Measurements from ENCODE around the gene CEP72.

Gene CEP72

DNA sequence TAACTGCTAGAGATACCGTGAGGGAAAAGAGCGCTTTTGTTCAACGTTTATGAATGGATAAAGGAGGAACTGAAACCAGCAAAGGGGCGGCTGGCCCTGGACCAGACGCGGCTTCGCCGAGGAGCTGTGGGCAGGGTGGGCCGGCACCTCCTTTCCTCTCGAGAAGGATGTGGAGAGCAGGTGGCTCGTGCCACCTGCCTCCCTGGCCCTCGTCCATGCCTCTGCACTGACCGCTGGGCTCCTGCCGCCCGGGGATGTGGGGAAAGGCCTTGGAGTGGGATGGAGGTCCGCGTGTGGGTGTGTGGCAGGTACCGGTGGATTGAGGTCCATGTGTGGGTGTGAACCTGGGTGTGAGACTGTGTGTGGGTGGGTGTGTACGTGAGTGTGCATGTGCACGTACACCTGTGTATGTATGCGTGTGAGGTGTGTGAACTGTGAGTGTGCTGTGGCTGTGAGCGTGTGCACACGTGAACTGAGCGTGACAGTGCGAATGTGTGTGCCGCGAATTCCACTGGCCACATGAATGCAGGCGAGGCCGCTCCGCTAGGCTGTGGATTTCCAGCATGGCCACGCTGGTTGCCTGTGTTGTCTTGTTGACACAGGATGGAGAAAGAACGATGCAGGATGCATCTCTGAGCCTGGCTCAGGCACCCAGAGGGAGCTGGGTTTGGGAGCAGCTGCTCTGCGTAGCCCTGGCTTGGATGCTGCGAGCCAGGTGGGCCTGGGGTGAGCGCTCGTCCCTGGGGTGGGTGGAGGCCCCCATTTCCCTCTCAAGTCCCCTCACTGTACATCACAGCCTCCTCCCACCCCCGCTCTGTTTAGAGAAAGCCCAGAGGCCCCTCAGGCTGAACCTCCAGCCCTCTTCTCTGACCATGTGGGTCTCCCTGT lies 4.4 kb upstream of the CEP72 start:
- TF ChIP-seq, protein P1, sequence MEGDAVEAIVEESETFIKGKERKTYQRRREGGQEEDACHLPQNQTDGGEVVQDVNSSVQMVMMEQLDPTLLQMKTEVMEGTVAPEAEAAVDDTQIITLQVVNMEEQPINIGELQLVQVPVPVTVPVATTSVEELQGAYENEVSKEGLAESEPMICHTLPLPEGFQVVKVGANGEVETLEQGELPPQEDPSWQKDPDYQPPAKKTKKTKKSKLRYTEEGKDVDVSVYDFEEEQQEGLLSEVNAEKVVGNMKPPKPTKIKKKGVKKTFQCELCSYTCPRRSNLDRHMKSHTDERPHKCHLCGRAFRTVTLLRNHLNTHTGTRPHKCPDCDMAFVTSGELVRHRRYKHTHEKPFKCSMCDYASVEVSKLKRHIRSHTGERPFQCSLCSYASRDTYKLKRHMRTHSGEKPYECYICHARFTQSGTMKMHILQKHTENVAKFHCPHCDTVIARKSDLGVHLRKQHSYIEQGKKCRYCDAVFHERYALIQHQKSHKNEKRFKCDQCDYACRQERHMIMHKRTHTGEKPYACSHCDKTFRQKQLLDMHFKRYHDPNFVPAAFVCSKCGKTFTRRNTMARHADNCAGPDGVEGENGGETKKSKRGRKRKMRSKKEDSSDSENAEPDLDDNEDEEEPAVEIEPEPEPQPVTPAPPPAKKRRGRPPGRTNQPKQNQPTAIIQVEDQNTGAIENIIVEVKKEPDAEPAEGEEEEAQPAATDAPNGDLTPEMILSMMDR (IDR thresholded peaks at IDR 0.05): no peak
- Mint-ChIP-seq H3K4me1 (peaks cover 15% of the 10 kb centered on the region), H3K4me3 (no peak overlapping the region), H3K27me3 (ENCODE audit: low read depth, poor library complexity) (peaks cover 24% of the 10 kb centered on the region), H3K27ac (no peak overlapping the region), H3K9me3 (peaks cover 3% of the 10 kb centered on the region), H3K36me3 (ENCODE audit: low read depth) (peaks cover 2% of the 10 kb centered on the region)
- no peak for DNase-seq

GRCh38 chr5:608429-609370 lies 3.4 kb upstream of the CEP72 start:
- Mint-ChIP-seq H3K27ac (no peak overlapping the region), H3K4me1 (peaks cover 21% of the 10 kb centered on the region)

DNA sequence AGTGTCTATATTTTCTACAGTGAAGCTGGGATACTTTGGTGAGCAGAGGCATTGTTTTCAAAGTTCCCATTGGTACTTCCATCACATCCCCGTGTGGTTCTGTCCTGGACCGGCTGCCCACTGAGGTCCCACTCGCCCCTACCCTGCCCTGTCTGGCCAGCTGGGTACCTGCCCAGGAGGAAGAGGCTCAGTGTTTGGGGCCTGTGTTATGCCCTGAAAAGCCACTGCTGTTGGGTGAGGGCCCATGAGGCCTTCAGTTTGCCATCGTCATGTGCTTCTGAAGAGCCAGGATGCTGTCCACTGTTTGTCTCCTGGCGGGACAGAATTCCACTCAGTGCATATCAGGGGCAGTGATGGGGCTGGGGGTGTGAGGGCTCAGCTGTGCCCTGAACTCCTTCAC lies 2.6 kb upstream of the CEP72 start:
- H3K27ac Mint-ChIP-seq: no peak overlapping the region
- peaks cover 16% of the 10 kb centered on the region for H3K27me3 Mint-ChIP-seq (ENCODE audit: low read depth, poor library complexity)
- H3K36me3 Mint-ChIP-seq (ENCODE audit: low read depth): peaks cover 13% of the 10 kb centered on the region
- H3K4me1 Mint-ChIP-seq: peaks cover 29% of the 10 kb centered on the region
- no peak for DNase-seq
- H3K4me3 Mint-ChIP-seq: no peak overlapping the region
- TF ChIP-seq, protein P1 (IDR thresholded peaks at IDR 0.05): no peak
- peaks cover 14% of the 10 kb centered on the region for H3K9me3 Mint-ChIP-seq

More at GRCh38 chr5:608429-609370, 3.4 kb upstream of the CEP72 start:
- TF ChIP-seq, protein P1 (IDR thresholded peaks at IDR 0.05): no peak
- DNase-seq: no peak
- H3K9me3 Mint-ChIP-seq: peaks cover 6% of the 10 kb centered on the region
- peaks cover 21% of the 10 kb centered on the region for H3K27me3 Mint-ChIP-seq (ENCODE audit: low read depth, poor library complexity)
- no peak overlapping the region for H3K4me3 Mint-ChIP-seq
- peaks cover 6% of the 10 kb centered on the region for H3K36me3 Mint-ChIP-seq (ENCODE audit: low read depth)

DNA sequence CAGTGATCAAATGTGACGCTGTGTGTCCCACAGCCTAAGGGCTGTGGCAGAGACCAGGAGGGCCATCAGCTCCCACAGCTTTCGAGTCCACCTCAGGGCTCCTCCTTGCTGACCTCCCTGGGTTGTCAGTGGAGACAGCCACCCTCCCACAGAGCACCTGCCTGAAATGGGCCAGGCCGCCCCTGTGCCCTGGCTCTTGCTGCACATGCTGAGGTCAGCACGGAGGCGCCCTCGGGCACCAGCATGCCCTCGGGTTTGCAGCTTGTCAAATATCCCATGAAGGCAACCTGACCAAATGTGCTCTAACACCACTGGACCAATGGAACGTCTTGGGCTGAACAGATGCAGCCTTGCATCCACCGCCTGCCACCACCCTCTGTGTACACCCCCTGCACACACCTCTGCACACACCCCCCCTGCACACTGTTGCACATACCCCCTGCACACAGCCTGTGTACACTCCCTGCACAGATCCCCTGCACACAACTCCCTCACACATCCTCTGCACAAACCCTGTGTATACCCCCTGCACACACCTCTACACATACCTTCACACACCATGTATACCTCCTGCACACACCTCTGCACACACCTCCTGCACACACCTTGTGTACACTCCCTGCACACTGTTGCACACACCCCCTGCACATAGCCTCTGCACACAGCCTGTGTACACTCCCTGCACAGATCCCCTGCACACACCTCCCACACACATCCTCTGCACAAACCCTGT lies 2.0 kb upstream of the CEP72 start:
- DNase-seq: no peak
- TF ChIP-seq, protein P1 (IDR thresholded peaks at IDR 0.05): no peak
- peaks cover 21% of the 10 kb centered on the region for H3K9me3 Mint-ChIP-seq
- peaks cover 20% of the 10 kb centered on the region for H3K36me3 Mint-ChIP-seq (ENCODE audit: low read depth)
- peak overlapping the region; percentile 82 for H3K4me3 Mint-ChIP-seq
- H3K4me1 Mint-ChIP-seq: peaks cover 33% of the 10 kb centered on the region
- H3K27me3 Mint-ChIP-seq (ENCODE audit: low read depth, poor library complexity): peaks cover 16% of the 10 kb centered on the region
- no peak overlapping the region for H3K27ac Mint-ChIP-seq

GRCh38 chr5:610744-611730 lies 1.1 kb upstream of the CEP72 start:
- H3K9me3 Mint-ChIP-seq: peaks cover 30% of the 10 kb centered on the region
- H3K4me3 Mint-ChIP-seq: peak overlapping the region; percentile 82
- H3K27me3 Mint-ChIP-seq (ENCODE audit: low read depth, poor library complexity): peaks cover 16% of the 10 kb centered on the region
- TF ChIP-seq, protein P1 (IDR thresholded peaks at IDR 0.05): no peak
- peaks cover 29% of the 10 kb centered on the region for H3K36me3 Mint-ChIP-seq (ENCODE audit: low read depth)
- no peak overlapping the region for H3K27ac Mint-ChIP-seq
- no peak for DNase-seq
- peaks cover 33% of the 10 kb centered on the region for H3K4me1 Mint-ChIP-seq
